HG03066 (cell line): ENCODE measurements around the gene CPED1.

Source experiments
- ATAC-seq: cut with Tn5 transposase; IDR thresholded peaks from one replicate; pipeline ENCODE4 v1.9.1; 2021; ENCODE audit warnings: low read depth; ENCODE audit not compliant: unreplicated experiment

The CPED1 gene

DNA sequence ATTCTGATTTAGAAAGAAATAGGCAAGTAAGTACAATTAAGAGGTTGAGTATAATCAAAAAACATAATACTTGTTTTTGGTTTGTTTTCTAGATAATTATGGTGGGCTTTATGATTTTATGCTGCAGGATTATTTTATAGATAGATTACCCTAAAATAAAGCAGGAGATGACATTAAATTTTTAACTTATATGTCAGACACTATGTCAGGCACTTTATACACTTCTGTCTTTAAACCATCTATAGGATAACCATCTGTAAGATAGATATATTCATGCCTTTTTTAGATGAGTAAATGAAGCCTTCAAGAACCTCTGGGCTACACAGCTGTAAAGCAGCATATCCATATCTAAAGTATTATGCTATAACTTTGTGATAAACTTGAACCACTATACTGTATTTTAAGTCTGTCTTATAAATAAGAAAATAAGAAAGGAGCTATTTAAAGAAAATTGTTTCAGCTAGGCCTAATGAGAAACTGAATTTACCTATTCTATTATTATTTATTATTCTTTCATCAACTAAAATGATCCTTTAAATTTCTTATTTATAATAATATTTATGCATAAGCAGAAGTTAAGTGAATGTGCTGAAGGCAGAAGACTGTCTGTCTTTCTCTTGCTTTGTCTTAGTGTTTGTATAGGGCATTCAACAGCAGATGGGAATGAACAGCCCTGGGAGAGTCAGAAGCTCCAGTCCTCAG, 94.0 kb downstream of the CPED1 start:
- ATAC-seq, result no peak

- ATAC-seq, result no peak
Measured at GRCh38 chr7:121083138-121083789, 94.8 kb downstream of the CPED1 start.

DNA sequence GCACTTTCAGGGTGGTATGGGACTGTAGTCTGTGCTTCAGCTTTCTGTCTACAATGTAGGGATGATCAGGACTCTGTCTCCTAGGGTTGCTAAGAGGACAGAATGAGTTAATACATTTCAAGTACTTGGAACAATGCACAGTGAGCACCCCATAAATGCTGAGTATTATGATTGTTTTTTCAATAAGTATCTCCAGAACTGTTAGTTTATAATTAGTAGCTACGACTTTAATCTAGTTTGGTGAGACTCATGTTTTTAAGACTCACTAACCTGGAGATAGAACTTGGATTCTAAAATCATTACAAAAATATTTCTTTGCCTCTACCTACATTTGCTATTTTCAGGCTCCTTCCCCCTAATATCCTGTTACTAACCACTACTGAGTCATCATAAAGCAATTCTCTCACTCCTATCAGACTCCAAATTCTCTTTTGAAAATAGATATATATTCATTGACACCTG, 95.3 kb downstream of the CPED1 start:
- no peak for ATAC-seq

- no peak for ATAC-seq
Measured at GRCh38 chr7:121084256-121084655, 95.7 kb downstream of the CPED1 start.

- no peak for ATAC-seq
Measured at GRCh38 chr7:121084748-121085336, 96.3 kb downstream of the CPED1 start.

- ATAC-seq, result no peak
Measured at GRCh38 chr7:121085922-121086321, 97.4 kb downstream of the CPED1 start.

- ATAC-seq, result no peak
Measured at GRCh38 chr7:121088870-121089269, 100.4 kb downstream of the CPED1 start.

DNA sequence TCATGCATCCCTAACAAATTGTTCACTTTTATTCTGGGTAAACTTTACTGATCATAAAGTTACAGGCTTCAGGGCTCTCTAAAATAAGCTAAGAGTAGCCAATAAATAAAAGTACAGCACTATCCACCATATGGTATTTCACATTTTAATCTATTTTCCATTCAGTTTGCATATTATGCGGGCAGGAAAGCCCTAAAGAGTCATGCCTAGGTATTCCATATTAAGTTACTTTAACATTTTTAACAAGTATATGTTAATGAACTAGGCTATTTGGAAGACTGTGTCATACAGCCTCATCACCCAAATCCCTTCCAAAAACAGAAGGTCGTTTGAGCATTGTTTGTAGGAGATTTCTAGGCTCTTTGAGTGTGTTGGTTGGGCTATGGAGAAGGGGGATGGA, 106.3 kb downstream of the CPED1 start:
- no peak for ATAC-seq

DNA sequence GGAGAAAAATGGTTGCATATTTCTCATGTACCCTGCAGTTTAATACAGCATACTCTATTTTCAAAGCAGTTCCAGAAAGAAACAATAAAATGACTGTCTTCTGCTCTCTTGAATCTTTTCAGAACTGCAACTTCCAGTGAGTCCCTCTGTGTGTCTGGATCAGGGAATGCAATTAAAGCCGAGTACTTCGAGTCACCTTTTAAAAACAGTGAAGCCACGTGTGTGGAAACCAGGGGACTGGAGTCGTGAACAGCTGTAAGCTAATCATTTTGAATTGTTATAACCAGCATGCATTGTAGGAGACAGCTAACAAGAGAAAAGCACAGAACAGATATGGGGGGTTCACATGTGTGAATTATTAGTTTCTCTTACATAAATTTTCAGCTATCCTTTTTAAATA, 109.1 kb downstream of the CPED1 start:
- no peak for ATAC-seq

- ATAC-seq, result no peak
Measured at GRCh38 chr7:121099572-121099971, 111.1 kb downstream of the CPED1 start.

DNA sequence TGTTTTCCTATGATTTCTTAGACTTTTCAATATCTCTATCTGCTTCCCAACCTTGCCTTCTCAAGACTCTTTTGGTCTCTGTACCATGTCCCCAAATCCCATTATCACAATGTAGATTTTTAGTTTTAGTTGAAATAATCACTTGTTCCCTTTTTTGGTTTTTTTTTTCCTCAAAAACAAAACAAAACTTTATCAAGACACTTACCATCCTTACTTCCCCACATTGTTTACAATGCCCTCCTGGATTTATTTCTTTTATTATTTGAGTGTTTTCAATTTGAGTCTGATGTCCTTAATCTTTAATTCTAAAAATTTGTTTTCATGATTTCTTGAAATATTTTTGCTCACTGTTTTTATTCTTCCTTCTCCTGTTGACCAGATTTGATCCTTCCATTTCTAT, 112.6 kb downstream of the CPED1 start:
- no peak for ATAC-seq

- no peak for ATAC-seq
Measured at GRCh38 chr7:121101621-121102020, 113.1 kb downstream of the CPED1 start.

DNA sequence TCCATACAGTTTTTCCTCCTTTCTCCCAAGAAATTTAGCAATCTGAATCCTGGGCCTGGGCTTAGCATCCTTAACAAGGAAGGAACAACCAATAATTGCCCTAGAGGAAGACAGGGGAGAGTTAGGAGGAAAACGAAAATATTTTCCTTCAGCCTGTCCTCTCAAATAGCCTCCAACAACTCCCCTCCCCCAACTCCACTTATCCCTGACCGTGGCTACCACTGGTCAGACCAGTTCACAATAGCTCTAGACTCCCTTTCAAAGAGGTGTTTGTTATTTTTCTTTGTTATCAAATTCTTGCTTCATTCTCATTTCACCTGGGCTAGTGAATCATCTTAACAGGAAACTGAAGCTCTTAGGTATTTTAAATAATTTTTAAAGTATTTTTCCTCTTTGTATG, 114.1 kb downstream of the CPED1 start:
- no peak for ATAC-seq

GRCh38 chr7:121103086-121103485, 114.6 kb downstream of the CPED1 start:
- no peak for ATAC-seq

DNA sequence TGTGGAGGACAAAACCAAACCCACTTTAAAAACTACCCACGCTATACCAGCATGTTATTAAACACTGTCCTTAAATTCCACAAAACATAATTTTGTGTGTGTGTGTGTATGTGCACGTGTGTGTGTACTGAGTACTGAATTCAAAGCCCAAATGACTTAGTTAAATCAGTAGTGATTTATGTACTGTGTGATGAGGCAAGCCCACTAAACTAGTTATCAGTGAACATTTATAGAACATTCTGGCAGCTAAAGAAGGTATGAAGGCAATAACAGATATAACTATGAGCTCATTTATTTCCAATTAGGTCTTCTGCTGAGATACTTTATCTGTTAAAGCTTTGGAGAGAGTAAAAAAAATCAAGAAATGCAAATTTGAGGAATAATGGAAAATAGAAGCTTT, 115.1 kb downstream of the CPED1 start:
- ATAC-seq, result no peak

GRCh38 chr7:121105262-121105661, 116.8 kb downstream of the CPED1 start:
- ATAC-seq, result no peak

GRCh38 chr7:121107923-121108498, 119.5 kb downstream of the CPED1 start:
- peak; percentile 91 for ATAC-seq

- no peak for ATAC-seq
Measured at GRCh38 chr7:121109145-121109544, 120.6 kb downstream of the CPED1 start.

DNA sequence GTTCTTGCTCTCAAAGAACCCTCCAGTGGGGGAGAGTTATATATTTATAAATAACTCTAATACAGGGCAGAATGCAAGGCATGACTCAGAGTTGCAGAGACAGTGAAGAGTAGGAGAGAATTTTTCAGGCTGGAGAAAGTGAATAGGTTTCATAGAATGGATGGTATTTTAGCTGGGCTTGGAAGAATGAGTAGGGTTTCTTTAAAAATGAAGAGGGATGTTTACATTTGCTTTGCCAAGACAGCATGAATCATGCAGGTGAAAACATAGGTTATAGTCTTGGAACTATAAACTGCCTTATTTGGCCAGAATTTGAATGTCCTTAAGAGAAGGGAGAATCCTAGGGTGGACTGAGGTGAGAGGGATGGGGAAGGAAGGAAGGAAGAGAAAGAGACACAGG, 124.8 kb downstream of the CPED1 start:
- ATAC-seq, result no peak

DNA sequence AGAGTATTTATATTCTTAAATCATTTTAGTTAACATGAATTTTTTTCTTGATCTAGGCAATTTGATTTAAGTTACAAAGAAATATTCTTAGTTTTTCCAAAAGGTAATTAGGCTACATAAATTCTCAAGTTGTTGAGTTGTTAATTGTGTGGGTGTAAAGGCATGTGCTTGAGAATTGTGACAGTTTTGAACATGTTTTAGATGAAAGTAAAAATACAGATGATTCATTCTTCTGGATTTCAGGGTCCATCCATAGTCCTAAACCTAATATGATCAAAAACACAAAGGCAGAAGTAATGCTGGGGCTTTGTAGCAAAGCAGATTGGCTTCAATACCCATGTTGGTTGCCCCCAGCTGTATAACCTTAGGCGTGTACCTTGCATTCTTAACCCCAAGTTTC, 127.9 kb downstream of the CPED1 start:
- ATAC-seq, result no peak

- ATAC-seq, result no peak
Measured at GRCh38 chr7:121119047-121119446, 130.5 kb downstream of the CPED1 start.

- no peak for ATAC-seq
Measured at GRCh38 chr7:121123032-121123431, 134.5 kb downstream of the CPED1 start.
